ENCODE measurements around the gene PRG2.

- TF ChIP-seq, protein P1, sequence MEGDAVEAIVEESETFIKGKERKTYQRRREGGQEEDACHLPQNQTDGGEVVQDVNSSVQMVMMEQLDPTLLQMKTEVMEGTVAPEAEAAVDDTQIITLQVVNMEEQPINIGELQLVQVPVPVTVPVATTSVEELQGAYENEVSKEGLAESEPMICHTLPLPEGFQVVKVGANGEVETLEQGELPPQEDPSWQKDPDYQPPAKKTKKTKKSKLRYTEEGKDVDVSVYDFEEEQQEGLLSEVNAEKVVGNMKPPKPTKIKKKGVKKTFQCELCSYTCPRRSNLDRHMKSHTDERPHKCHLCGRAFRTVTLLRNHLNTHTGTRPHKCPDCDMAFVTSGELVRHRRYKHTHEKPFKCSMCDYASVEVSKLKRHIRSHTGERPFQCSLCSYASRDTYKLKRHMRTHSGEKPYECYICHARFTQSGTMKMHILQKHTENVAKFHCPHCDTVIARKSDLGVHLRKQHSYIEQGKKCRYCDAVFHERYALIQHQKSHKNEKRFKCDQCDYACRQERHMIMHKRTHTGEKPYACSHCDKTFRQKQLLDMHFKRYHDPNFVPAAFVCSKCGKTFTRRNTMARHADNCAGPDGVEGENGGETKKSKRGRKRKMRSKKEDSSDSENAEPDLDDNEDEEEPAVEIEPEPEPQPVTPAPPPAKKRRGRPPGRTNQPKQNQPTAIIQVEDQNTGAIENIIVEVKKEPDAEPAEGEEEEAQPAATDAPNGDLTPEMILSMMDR (conservative IDR thresholded peaks at IDR 0.05 in 1 of 2, IDR thresholded peaks at IDR 0.05 in 1 of 2; ENCODE audit: extremely low read depth in 1 of 2, insufficient read depth in 1 of 2, low read depth in 1 of 2, low read length in 2 of 2): no peak
- no peak for TF ChIP-seq EZH2 (IDR thresholded peaks at IDR 0.05; ENCODE audit: borderline replicate concordance, low read length)
These were observed 21.6 kb downstream of the PRG2 start for GRCh38 chr11:57368845-57369232.

Data from mammary epithelial cell (primary cell).